Measurements from ENCODE around the gene EFNA3.
A peak's percentile ranks its signal among the peaks of the same experiment; 100 is the strongest.

EFNA3 gene

DNA sequence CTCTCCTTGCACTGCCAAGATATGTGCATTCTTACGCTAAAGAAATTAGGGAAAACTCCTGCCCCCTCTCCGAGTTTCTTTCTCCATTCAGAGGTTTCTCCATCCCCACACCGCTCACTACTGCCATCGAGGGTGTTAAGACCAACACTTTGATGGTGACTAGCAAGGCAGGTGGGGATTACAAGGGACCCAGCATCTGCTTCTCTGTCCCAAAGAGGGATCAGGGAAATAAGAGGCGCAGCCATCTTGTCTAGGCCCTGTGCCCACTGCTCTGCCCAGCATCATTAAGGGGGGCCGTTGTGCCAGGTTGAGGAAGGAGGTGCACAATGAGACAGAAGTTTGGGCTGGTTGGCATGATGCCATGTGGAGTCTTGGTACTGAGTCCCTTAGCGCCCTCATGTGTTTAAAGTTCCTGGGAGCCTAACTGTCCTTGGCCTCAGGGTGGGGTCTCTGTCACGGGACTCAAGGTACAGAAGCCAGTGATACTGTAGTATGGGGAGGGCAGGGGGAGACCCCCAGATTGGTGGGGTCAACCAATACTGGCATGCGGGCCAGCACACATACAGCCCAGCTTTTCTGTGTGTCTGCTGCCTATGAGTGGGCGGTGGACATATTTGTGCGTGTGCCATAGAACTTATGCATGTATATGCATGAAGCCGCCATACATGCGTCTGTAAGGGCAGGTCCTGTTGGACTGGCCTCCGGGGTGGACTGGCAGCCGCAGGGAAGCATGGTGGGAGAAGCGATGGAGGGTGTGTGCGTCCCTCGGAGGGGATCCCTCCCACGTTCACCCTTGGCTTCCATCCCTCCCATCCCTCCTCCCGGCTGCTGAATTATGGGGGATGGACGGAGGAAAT is 5.5 kb downstream of the EFNA3 start:
- Histone ChIP-seq H3K9me3 (ENCODE audit: insufficient read depth, low read length) (no peaks in the 10 kb centered on the region), H3K36me3 (ENCODE audit: low read length) (no peaks in the 10 kb centered on the region), H3K27me3 (ENCODE audit: low read length) (no peaks in the 10 kb centered on the region), H3F3A (ENCODE audit: insufficient read depth) (no peaks in the 10 kb centered on the region), H2AFZ (ENCODE audit: low read depth, low read length, severe bottlenecking) (peak overlapping the region; percentile 89), H3K4me2 (ENCODE audit: low read depth, low read length, poor library complexity, severe bottlenecking) (peak overlapping the region; percentile 91), H3K27ac (ENCODE audit: low read depth, low read length) (no peak overlapping the region), H3K4me3 (ENCODE audit: insufficient read depth, low read length, poor library complexity, severe bottlenecking) (no peak overlapping the region), H3K79me2 (ENCODE audit: insufficient read depth, low read length) (no peaks in the 10 kb centered on the region), H3K9ac (ENCODE audit: low read length) (peak overlapping the region; percentile 68; the same call in 1 of the 2 replicates), H4K20me1 (ENCODE audit: low read depth, low read length) (no peaks in the 10 kb centered on the region), H3K9me2 (replicated peaks; ENCODE audit: insufficient read depth, low read length) (no peaks in the 10 kb centered on the region)
- TF ChIP-seq CTCF (IDR thresholded peaks at IDR 0.05; ENCODE audit: insufficient read depth, low read length, poor library complexity, severe bottlenecking) (peak; percentile 26), EZH2phosphoT487 (conservative IDR thresholded peaks at IDR 0.05; ENCODE audit: low read length) (no peak)

DNA sequence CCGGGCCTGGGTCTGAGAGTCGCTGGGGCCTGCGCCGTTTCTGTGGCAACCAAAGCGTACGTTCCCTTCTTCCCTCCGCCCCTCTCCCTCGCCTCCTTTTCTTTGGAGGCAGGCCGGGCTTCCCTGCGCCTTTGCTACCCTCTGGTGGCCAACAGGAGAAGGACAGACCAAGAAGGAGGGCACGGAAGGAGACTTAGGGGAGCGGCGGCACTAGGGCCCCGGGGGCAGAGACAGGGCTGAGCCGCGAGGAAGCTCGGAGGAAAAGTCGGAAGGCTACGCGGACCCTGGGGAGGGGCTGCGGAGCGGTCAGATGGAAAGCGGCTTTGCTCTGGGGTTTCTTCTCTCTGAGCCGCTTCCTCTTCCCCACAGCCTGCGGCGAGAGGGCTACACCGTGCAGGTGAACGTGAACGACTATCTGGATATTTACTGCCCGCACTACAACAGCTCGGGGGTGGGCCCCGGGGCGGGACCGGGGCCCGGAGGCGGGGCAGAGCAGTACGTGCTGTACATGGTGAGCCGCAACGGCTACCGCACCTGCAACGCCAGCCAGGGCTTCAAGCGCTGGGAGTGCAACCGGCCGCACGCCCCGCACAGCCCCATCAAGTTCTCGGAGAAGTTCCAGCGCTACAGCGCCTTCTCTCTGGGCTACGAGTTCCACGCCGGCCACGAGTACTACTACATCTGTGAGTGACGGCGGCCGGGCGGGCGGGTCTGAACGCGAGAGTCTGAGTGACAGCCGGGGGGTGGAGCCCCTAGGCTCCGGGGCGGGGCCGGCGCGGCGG is 6.3 kb downstream of the EFNA3 start:
- Histone ChIP-seq H3K36me3 (ENCODE audit: low read length) (no peaks in the 10 kb centered on the region), H3K27me3 (ENCODE audit: low read length) (no peaks in the 10 kb centered on the region), H3F3A (ENCODE audit: insufficient read depth) (no peaks in the 10 kb centered on the region), H3K79me2 (ENCODE audit: insufficient read depth, low read length) (no peaks in the 10 kb centered on the region), H3K4me3 (ENCODE audit: insufficient read depth, low read length, poor library complexity, severe bottlenecking) (peak overlapping the region; percentile 72), H3K9ac (ENCODE audit: low read length) (peak overlapping the region; percentile 68), H3K4me2 (ENCODE audit: low read depth, low read length, poor library complexity, severe bottlenecking) (peak overlapping the region; percentile 91), H2AFZ (ENCODE audit: low read depth, low read length, severe bottlenecking) (peak overlapping the region; percentile 89), H3K27ac (ENCODE audit: low read depth, low read length) (peak overlapping the region; percentile 82), H3K9me2 (replicated peaks; ENCODE audit: insufficient read depth, low read length) (no peaks in the 10 kb centered on the region), H3K9me3 (ENCODE audit: insufficient read depth, low read length) (no peaks in the 10 kb centered on the region), H4K20me1 (ENCODE audit: low read depth, low read length) (no peaks in the 10 kb centered on the region)
- TF ChIP-seq CTCF (IDR thresholded peaks at IDR 0.05; ENCODE audit: insufficient read depth, low read length, poor library complexity, severe bottlenecking) = peak; percentile 93
- no peak for TF ChIP-seq EZH2phosphoT487 (conservative IDR thresholded peaks at IDR 0.05; ENCODE audit: low read length)

DNA sequence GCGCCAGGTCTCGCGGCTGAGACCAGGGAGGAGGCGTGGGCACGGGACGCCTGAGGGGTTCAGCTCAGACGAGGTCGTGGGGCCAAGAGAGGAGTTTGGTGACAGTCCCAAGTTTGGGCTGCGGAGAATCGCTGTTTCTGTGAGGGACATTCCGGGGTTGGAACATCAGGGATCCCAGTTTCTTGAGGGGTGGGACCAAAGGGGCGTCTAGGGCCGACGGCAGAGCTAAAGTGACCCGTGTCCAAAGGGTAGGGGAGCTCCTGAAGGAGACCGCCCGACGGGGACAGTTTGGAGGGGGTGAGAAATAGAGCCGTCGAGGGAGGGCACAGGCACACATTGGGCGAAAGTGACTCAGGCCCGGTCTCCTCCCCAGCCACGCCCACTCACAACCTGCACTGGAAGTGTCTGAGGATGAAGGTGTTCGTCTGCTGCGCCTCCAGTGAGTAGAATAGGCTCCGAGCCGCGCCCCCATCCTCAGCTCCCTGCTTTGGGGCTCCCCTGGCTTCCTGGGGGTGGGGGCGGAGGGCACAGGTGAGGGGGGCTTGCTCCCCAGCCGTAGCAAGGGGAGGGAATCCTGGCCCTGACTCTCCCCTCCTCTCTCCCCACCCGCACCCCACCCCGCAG is 7.0 kb downstream of the EFNA3 start:
- H3K27ac ChIP-seq (ENCODE audit: low read depth, low read length) = peak overlapping the region; percentile 82
- H3K4me3 ChIP-seq (ENCODE audit: insufficient read depth, low read length, poor library complexity, severe bottlenecking) = peak overlapping the region; percentile 72
- H3K9ac ChIP-seq (ENCODE audit: low read length) = peak overlapping the region; percentile 68
- no peaks in the 10 kb centered on the region for H3K36me3 ChIP-seq (ENCODE audit: low read length)
- H4K20me1 ChIP-seq (ENCODE audit: low read depth, low read length) = no peaks in the 10 kb centered on the region
- H3K4me2 ChIP-seq (ENCODE audit: low read depth, low read length, poor library complexity, severe bottlenecking) = peak overlapping the region; percentile 91
- H3F3A ChIP-seq (ENCODE audit: insufficient read depth) = no peaks in the 10 kb centered on the region
- H2AFZ ChIP-seq (ENCODE audit: low read depth, low read length, severe bottlenecking) = peak overlapping the region; percentile 89
- no peaks in the 10 kb centered on the region for H3K27me3 ChIP-seq (ENCODE audit: low read length)
- H3K9me2 ChIP-seq (replicated peaks; ENCODE audit: insufficient read depth, low read length) = no peaks in the 10 kb centered on the region
- H3K79me2 ChIP-seq (ENCODE audit: insufficient read depth, low read length) = no peaks in the 10 kb centered on the region
- no peak for TF ChIP-seq CTCF (IDR thresholded peaks at IDR 0.05; ENCODE audit: insufficient read depth, low read length, poor library complexity, severe bottlenecking)
- TF ChIP-seq EZH2phosphoT487 (conservative IDR thresholded peaks at IDR 0.05; ENCODE audit: low read length) = no peak
- no peaks in the 10 kb centered on the region for H3K9me3 ChIP-seq (ENCODE audit: insufficient read depth, low read length)

Data from SU-DHL-6 (cell line).